NK-92 (cell line): ENCODE results near the gene ADAMTS6.
"Not testable (repeated sequence)": the region's sequence is repeated elsewhere in the genome, so short reads cannot be mapped to it uniquely, and the experiment has no call there.

Experiments used
- DNase-seq: peaks from one replicate; lab custom pipeline; 2025; ENCODE audit not compliant: unreplicated experiment; lab: John Stamatoyannopoulos, UW

Gene ADAMTS6, protein sequence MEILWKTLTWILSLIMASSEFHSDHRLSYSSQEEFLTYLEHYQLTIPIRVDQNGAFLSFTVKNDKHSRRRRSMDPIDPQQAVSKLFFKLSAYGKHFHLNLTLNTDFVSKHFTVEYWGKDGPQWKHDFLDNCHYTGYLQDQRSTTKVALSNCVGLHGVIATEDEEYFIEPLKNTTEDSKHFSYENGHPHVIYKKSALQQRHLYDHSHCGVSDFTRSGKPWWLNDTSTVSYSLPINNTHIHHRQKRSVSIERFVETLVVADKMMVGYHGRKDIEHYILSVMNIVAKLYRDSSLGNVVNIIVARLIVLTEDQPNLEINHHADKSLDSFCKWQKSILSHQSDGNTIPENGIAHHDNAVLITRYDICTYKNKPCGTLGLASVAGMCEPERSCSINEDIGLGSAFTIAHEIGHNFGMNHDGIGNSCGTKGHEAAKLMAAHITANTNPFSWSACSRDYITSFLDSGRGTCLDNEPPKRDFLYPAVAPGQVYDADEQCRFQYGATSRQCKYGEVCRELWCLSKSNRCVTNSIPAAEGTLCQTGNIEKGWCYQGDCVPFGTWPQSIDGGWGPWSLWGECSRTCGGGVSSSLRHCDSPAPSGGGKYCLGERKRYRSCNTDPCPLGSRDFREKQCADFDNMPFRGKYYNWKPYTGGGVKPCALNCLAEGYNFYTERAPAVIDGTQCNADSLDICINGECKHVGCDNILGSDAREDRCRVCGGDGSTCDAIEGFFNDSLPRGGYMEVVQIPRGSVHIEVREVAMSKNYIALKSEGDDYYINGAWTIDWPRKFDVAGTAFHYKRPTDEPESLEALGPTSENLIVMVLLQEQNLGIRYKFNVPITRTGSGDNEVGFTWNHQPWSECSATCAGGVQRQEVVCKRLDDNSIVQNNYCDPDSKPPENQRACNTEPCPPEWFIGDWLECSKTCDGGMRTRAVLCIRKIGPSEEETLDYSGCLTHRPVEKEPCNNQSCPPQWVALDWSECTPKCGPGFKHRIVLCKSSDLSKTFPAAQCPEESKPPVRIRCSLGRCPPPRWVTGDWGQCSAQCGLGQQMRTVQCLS (N-terminal part only)

GRCh38 chr5:65481635-65482295 lies at the start of gene ADAMTS6:
Gene ADAMTS6, minus strand, starts transcription at chr5:65481920. Its CDS starts 8,247 bp downstream, at chr5:65473673.
- no peak for DNase-seq

DNA sequence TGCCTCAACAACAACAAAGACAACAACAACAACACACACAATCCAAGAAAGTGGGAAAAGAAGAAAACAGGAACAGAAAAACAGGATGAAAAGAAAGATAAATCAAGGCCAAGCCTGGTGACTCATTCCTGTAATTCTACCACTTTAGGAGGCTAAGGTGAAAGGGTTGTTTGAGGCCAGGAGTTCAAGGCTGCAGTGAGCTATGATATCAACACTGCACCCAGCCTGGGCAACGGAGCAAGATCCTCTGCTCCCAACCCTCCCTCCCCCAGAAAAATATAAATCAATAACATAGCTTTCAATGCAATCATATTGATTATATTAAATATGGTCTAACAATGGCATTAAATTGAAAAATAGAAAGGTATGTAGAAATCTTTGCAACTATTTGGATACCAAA lies 49.2 kb upstream of the ADAMTS6 start:
- DNase-seq: no peak

DNA sequence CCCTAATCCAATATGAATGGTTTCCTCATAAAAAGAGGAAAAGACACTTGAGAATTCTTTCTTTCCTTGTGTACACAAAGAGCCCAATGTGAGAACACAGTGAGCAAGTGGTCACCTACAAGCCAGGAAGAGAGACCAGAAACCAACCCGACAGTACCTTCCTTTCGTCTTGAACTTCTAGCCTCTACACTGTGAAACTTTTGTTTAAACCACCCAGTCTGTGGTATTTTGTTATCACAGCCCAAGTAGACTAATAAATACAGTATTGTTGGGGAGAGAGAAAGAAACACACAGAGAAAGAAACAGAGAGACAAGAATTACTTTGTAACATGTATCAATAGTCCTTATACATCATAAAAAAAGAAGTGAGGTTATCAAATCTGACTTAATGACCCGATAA lies 44.0 kb upstream of the ADAMTS6 start:
- DNase-seq: no peak

GRCh38 chr5:65512170-65512937 lies 30.6 kb upstream of the ADAMTS6 start:
- no peak for DNase-seq

- no peak for DNase-seq
These were observed 27.3 kb upstream of the ADAMTS6 start for GRCh38 chr5:65508978-65509377.

DNA sequence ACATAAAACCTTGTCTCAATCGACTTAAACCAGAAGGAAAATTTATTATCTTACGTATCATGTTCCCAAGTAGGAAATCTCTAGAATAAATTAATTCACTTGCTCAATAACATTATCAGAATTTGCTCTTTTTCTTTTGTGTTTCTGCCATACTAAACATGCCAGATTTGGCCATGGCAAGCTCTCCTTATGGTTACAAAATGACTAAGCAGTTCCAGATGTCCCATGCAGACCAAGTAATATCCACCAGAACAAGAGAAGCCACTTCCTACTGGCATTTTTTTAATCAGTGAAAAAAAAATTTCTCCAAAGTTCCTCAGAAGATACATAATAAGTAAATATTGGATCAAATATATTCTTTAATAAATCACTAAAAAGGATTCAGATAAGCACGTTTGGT lies 25.2 kb upstream of the ADAMTS6 start:
- DNase-seq: no peak

DNA sequence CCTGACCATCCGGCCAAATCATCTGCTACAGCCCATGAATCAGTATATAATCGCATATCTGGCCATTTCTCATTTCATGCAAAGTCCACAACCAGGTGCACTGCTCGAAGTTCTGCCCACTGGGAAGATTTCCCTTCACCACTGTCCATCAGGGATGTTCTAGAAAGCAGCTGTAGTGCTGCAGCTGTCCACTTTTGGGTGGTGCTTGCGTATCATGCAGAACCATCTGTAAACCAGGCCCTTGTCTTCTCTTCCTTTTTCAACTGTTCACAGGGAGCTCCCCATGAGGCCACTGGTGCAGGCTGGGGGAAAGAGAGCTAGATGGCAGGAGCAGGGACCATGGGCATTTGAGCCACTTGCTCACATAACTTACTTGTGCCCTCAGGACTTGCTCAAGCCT lies 7.4 kb upstream of the ADAMTS6 start:
- DNase-seq: no peak

- DNase-seq: not testable (repeated sequence)
These were observed 6.4 kb upstream of the ADAMTS6 start for GRCh38 chr5:65488038-65488687.

GRCh38 chr5:65486803-65487202 lies 5.1 kb upstream of the ADAMTS6 start:
- DNase-seq: not testable (repeated sequence)

DNA sequence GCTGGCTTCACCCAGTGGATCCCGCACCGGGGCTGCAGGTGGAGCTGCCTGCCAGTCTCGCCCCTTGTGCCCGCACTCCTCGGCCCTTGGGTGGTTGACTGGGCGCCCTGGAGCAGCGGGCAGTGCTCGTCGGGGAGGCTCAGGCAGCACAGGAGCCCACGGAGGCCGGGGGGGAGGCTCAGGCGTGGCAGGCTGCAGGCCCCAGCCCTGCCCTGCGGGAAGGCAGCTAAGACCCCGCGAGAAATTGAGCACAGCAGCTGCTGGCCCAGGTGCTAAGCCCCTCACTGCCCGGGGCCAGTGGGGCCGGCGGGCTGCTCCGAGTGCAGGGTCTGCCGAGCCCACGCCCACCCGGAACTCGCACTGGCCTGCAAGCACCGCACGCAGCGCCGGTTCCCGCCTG lies 3.7 kb upstream of the ADAMTS6 start:
- DNase-seq: no peak

DNA sequence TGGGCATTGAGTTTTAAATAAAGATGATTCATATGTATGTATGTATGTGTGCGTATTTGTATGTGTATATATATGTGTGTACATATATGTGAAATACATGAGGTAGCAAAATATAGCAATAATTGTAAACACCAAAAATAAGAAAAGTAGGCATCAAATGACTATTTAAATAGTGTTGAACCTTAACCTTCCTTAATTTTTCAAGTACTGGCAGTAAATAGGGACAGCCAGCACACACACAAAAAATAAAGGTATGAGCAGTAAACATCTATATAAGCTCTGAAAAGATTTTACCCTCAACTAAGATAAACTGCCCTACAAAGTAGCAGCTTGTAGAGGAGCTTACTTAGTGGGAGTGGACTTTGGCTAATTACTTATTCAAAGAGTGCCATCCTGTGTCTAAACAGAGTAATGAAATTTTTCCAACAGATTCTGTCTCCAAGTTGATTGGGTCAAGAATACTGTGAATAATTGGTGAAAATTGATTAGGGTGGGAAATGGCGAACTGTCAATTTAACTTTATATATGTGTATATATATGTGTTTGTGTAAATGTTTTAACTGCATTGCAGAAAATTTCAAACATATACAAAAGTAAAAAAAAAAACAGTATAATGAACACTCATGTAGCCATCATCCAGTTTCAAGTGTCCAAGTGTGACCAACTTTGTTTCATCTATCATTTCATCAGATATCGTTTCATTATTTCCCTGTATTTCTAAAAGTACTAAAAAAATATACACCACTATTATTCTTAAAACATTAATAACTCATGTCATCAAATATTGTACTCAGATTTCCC lies 2.0 kb upstream of the ADAMTS6 start:
- DNase-seq: no peak

GRCh38 chr5:65482736-65483545 lies 1.2 kb upstream of the ADAMTS6 start:
- DNase-seq: no peak

DNA sequence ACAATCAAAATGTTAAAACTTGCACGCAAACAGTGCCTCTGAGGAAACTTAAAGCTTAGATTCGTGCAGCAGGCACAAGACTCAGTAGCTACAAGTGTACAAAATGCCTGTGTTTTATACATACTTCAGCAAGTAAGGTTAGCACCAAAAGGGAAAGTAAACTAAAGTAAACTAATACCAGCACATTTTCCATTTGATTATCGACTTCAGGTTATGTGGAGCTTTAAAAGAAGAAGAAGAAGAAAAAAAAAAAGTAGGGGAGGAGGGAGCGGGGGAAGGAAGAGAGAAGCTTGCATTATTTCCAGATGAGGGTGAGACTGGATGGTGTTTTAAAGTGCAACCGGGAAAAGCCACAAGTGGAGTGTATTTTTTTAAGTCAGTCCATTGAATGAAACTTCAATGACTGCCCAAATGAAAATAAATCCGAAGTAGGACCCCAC lies 596 bp upstream of the ADAMTS6 start:
- DNase-seq: no peak

DNA sequence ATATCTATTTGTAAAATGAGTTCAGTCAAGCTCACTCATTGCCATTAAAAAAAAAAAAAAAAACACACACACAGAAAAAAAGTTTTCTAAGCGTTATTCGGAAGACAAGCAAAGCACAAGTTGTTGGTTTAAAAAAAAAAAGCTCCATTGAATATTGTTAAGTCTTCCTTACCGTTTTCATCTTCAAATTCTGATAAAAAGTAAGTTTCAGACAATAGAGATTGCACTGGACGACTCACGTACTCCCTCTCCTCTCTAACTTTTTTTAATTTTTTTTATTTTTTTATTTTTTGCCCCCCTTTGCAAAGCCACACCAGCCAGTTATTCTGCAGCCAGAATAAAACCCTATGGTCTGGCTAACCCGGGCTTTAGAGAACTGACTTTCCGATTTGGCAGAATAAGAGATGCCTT lies 544 bp downstream of the ADAMTS6 start:
- DNase-seq: no peak

DNA sequence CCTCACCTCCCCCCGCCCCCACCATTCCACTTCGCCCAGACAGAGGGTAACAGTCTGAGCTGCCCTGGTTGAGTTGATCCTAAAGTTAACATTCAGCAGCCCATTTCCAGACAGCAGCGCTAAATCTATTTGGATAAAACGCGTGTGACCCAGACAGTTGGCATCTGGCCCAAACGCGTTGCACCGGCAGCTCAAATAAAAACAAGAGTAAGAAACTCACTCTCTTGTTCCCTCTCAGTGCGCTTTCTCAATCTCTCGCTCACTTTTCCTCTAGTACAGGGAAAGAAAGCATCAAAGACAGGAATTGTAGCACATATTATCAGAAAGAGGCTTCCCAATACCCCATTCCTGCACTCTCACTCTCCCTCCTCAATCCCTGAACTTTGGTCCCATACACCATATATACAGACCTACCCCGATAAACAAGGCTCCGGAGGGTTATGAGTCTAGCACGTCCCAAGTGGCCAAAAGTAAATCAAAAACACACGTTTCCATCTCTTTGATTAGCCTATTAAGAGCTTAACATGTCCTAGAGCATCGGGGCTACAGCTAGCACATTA lies 1.3 kb downstream of the ADAMTS6 start:
- no peak for DNase-seq

- DNase-seq: no peak
These were observed 2.2 kb downstream of the ADAMTS6 start for GRCh38 chr5:65479527-65479926.

DNA sequence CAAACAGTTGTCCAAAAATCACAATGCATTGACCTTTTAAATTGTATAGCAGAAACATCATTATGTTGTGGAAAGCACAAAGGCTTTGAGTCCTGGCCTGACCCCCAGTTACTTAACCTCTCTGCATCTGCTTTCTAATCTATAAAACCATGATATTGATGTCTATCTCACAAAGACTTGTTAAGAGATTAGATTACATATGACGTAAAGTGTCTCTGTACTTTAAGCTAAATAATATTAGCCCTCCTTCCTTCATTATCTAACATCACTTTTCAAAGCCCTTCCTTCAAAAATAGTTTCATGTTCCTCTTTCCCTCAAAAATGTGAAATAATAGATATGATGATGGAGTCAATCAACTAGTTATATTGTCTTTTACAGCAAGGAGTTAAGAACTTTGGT lies 3.4 kb downstream of the ADAMTS6 start:
- DNase-seq: no peak

- DNase-seq: no peak
These were observed 5.8 kb downstream of the ADAMTS6 start for GRCh38 chr5:65475895-65476294.
